NCI-H2196 treated with DMSO at 0.1 percent for 48 hours (cell line): Measurements from ENCODE around the gene COX8A.
A peak's percentile ranks its signal among the peaks of the same experiment; 100 is the strongest.
"Not testable (repeated sequence)": the region's sequence is repeated elsewhere in the genome, so short reads cannot be mapped to it uniquely, and the experiment has no call there.

ENCODE experiments used
- DNase-seq: peaks from one replicate; lab custom pipeline; 2025; ENCODE audit not compliant: unreplicated experiment; lab: John Stamatoyannopoulos, UW

The COX8A gene, protein sequence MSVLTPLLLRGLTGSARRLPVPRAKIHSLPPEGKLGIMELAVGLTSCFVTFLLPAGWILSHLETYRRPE

DNA sequence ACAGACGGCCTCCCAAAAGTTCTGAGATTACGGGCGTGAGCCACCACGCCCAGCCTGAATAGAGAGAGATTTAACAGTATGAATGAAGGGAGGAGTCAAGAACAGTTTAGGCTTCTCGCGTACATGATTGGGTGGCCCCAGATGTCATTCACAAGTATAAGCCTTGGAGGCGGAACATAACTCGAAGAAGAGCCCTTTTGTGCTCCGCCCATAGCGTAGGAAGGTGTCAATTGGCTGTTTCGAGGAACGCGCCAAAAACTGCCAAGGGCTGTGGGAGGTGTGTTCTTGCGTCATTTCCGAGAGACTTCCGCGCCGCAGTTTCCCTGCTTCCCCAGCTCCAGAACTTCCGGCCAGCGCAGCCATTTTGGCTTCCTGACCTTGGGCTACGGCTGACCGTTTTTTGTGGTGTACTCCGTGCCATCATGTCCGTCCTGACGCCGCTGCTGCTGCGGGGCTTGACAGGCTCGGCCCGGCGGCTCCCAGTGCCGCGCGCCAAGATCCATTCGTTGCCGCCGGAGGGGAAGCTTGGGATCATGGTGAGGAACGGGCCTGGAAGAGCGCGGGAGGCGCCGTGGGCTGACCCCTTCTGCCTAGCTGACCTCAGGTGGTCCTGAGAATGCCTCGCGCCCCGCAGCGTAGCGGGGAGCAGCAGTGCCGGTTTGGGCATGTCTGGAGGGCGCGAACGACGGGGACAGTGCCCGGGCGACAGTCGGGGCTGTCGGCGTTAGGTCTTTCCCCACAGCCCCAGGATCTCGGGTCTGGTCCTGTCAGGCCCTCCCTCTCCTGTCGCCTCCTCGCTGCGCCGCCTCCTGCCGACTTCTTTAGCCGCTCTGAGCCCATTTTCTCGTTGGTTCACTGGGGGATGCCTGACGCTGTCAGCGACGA, at the start of gene COX8A:
Gene COX8A (plus strand): TSS at position 362 of the 885 bp plus-strand sequence. CDS start 61 bp downstream, at position 423.
- DNase-seq: peak; percentile 98

DNA sequence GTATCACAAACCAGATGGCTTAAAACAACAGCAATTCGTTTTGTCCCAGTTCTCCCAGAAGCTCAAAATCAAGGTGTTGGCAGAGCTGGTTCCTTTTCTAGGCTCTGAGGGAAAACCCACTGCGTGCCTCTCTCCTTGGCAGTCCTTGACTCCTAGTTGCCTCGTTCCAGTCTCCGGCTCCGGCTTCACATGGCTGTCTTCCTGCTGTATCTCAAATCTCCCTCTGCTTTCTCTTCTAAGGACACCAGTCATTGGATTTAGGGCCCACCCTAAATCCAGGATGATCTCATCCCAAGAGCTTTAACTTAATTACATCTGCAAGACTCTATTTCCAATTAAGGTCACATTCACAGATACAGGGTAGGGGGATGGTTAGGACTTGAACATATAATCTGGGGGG, 44.8 kb upstream of the COX8A start:
- DNase-seq: no peak

DNA sequence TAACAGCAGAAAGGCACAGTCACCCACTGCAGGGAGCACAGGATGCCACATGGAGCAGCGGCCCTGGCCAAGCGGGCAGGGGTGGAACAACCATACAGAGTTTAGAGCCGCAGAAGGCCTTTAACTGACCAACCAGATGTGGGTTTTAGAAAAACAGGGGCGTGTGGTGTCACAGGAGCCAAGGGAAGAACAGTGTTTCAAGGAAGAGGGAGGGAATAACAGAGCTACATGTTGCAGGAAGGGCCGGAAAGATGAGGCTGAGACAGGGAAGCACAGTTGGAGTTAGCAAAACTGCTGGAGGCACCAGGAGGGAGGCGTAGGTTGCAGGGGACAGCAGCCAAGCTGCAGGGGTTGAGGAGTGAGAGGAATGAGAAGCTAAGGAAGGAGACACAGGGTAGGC, 43.4 kb upstream of the COX8A start:
- no peak for DNase-seq

DNA sequence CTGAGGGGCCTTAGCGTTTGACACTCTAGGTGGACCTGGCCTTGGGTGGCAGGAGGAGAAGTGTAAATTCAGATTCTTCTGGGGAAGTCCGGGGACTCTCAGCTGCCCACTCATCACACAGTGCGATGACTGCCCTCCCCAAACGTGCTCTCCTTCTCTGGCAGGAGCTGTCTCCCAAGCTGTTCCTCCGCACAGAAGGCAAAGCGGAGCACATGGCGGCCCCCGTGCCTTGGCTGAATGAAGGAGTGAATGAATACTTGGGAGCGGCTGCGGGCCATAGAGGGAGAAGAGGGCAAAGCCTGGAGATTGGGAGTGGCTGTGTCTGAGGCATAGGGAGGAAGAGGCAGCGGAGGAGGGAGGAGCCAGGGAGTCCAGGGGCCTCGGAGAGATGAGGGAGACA, 42.5 kb upstream of the COX8A start:
- DNase-seq: no peak

DNA sequence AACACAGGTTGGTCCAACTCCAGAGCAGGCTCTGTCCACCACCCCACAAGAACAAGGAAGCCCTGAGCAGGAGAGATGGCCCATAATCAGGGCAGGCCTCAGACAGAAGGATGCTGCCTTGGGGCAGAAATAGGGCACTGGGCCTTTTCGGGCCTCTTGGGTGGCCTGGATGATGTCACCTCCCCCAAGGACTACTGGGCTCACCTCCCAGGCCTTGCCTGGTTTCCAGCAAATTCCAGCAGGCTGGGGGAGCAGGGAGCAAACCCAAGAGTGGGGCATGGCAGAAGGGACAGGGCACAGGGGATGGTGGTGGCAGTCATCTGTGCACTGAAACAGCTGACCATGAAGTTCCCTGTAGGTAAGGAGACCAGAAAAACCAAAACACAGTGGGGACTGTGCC, 41.0 kb upstream of the COX8A start:
- no peak for DNase-seq

DNA sequence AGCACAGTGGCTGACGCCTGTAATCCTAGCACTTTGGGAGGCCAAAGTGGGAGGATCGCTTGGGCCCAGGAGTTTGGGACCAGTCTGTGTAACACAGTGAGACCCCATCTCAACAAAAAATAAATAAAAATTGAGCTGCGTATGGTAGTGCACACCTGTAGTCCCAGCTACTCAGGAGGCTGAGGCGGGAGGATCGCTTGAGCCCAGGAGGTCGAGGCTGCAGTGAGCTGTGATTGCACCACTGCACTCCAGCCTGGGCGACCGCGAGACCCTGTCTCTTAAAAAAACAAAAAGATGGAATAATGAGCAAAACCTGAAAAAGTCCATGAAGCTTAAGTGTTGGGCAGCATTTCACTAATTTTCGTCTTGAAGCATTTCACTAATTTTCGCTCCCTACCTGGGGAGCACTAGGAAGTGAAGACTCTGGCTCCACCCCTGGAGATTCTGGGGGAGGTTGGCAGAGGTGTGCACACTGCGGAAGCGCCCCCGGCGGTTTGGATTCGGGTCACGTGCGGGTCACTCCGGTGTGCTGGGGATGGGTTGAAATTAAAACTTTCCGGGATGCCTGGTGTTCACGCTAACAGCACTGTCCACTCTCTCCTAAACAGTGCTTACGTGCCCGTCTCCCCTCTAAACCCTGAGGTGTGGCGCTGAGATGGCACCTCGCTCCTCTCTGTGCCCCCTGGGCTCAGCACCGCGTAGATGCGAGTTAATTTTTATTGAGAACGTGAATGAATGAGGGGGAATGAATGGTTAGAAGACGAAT, 36.5 kb upstream of the COX8A start:
- peak; percentile 37 for DNase-seq

DNA sequence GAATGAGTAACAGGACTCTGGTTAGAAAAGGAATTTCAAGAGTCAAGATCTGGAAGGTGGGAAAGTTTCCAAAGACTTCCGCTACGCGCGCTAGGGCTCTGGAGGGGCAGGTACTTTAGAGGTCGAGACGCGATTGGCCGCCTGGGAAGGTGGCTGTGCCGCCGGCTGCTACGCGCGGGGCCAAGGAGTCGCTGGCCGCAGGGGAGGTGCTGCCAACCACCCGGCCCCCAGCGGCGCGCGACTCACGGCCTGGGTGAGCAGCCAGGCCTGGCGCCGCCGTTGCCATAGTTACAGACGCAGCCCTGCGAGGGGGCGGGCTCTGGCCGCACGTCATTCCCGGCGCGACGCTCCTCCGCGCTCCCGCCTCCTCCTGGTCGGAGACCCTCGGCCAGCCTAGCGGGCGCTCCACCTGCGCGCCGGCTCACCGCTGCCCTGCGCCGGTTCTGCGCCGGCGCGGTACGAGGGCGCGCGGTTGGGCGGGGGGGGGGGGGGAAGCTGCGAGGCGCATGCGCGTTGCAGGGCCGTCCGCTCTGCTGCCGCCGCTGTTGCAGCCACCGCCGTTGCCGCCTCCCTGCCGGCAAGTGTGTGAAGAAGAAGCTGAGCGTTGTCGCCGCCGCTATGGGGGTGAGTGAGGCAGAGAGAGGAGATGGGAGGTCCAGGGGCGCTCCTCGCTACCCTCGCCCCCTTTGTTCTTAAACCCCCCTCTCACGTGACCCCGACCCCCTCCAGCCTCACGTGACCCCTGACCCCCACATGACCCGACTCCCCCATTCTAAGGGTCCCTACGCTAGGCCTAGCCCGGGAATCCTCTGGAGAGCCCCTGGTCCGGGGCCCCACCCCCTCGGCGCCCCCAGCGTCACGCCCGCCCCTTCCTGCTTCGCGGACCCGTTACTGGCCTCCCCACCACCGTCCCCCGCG, 35.7 kb upstream of the COX8A start, which contains the start of gene NAA40:
Gene NAA40 (plus strand): TSS at position 524 of the 918 bp plus-strand sequence. CDS start 95 bp downstream, at position 619.
- peak; percentile 97 for DNase-seq

DNA sequence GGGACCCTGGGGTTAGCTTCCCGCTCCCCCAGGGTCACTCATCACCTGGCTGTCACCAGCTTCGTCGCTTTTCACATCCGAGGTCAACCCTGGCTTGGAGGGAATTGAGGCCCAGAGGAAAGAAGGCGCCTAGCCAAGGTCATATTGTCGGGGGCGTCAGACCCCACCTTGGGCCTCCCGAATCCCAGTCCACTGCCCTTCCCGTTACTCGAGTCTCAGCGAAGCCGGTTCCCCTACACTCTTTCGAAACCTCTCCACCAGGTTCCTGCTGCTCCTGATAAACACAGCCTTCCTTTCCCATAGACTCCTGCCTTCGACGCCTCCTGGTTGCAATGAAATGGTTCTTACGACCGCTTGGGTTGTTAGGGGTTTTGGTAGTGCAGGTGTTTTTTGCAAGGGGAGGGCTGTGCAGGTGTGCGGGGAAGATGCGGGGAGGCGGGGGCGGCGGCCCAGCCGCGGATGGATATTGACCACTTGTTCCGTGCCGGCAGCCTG, 35.0 kb upstream of the COX8A start:
- DNase-seq: no peak

DNA sequence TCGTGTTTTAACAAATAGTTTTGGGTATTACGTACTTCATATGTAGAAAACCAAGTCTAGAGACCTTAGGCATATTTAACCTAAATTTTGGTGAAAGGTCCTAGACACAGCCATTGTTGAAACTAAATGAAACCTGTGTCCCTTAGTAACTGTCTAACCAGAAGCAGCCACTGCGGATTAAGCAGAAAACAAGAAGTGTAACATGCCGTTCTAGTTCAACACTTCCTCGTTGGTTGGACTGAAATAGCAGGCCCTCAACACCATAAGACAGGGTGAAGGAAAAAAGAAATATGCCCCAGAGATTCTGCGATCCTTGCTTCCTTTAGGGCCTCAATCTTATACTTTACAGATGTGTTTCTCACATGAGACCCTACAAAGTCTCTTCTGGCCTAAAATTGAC, 33.6 kb upstream of the COX8A start:
- DNase-seq: no peak

DNA sequence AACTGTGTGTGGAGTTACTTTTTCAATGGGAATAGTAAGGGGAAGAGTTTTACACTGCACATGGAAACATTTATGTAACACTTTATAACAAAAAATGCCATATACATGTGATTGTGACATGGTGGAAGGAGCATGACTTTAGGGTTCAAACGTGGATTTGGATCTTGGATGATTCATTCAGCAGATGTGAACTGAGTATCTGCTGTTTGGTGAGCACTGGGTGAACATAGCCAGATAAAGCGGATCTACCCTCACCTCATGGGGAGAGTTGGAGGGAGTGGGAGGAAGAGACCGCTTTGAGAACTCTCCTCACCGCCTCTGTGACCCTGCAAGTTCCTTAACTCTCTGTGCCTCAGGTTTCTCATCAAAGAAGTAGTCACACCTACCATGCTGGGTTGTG, 32.5 kb upstream of the COX8A start:
- DNase-seq: no peak

DNA sequence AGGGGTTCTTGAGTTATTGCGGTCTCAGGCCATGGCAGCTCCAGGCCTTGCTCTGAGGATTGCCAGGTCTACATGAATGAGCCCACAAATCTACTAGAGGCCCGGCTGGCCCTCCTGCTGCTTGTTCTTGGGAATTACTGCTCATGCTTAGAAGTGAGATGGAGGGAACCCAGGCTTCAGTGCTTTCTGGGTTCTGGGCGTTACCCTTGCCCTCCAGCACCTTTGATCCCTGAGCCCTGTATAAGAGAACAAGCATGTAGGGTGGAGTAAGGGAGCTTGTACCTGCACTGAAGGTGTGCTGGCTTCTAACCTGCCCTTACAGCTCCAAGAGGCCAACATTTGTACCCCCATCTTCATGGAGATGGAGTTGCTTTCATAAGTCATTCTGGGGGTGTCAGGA, 31.6 kb upstream of the COX8A start:
- DNase-seq: no peak

DNA sequence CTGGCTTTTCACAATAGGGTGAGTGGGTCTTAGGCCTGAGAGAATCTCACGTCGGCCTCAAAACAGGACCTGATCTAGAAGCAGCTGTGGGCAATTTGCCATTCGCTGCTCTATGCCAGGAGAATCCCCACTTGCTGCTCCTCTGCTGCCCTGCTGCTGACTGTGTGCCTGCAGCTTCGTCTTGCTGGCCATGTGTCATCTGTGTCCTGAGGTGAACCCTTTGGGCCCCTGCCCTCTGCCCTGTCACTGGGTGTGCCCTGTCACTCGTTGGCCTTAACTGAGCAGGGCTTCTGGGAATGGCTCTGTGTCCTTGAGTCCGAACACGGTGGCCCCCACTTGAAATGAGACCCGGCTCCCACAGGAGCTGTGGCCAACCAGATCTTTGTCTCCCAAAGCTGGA, 29.4 kb upstream of the COX8A start:
- DNase-seq: no peak

DNA sequence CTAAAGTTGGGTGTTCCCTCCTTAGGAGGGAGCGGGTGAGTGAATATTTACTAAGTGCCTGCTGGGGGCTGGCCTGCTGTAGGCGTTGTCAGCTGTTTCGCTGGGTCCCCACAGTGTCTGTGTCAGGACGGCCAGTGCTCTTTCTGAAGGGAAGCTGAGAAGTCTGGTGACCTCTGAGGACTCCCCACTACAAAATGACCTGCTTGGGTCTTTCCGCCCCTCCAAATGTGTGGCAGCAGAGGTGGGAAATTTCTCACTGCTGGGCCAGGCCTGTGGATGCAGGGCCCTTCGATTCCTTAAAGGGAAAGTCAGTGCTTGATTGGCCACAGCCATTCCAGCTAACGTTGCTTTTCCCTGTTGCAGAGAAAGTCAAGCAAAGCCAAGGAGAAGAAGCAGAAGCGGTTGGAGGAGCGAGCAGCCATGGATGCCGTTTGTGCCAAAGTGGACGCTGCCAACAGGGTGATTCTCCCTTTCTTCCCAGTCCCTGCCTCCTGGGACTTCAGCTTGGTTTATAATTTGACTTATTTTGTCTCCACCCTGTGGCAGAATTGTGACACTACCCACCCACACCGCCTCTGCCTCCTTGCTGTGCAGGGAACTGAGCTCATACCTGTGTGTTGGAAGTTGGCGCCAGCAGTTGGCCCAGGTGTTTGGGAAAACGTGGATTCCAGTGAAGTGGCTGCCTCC, 28.8 kb upstream of the COX8A start:
- DNase-seq: peak; percentile 83

DNA sequence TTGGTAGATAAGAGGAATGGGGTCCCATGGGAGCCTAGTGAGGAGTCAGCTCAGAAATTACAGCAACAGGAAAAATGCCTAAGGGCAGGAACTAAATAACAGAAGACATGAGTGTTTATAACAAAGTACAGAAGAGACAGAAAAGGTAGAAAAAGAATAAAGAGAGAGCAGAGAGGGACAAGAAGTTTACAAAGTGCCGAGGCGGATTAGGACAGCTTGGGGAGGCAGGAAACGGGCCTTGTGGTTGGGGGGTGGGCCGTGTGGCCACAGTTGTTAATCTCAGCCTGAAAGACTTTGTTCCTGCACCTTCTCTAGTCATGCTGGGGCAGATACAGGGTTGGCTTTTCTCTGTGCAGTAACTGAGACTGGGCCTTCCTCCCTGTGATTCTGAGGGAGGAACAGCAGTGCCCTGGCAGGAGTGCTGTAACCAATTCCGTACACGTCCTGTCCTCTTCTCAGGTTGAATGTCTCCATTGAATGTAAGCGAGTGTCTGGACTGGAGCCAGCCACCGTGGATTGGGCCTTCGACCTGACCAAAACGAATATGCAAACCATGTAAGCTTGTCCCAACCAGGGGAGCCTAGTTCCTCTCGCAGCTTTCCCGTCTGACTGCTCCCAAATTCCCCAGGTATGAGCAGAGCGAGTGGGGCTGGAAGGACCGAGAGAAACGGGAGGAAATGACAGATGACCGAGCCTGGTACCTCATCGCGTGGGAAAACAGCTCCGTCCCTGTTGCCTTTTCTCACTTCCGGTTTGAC, 22.5 kb upstream of the COX8A start:
- no peak for DNase-seq

DNA sequence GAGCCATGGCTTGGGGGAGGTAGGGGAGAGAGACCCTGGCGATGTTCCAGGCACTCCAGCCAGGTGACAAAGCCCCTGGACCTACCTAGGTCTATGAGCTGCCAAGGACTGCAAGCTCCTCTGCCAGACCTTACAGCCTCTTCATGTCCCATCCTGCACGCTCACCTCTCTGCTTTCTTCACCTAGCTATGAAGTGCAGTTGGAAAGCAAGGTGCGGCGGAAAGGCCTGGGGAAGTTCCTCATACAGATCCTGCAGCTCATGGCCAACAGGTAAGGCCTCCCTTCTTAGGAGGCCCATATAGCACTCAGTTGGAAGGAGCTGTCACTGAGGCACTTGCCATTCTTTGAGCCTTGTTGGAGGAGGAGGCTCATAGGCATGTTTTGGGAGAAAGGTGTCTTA, 21.9 kb upstream of the COX8A start:
- DNase-seq: no peak

DNA sequence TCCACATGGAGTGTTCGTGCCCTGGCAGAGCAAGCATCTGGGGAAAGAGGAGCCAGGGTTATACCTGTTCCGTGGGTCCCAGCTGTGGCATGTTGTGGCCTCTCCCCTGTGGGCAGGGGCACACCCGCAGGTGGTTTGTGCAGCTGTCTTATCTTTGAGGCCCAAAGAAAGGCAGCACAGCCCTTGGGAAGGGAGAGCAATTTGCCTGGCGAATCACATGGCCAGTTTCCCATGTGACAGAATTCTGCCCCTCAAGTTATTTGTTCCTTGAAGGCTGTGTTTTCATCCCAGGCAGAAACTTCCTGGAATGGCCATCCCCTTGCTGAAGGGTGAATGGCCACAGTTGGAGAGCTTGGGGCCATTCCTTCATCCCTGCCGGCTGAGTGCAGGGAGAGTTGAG, 16.4 kb upstream of the COX8A start:
- no peak for DNase-seq

DNA sequence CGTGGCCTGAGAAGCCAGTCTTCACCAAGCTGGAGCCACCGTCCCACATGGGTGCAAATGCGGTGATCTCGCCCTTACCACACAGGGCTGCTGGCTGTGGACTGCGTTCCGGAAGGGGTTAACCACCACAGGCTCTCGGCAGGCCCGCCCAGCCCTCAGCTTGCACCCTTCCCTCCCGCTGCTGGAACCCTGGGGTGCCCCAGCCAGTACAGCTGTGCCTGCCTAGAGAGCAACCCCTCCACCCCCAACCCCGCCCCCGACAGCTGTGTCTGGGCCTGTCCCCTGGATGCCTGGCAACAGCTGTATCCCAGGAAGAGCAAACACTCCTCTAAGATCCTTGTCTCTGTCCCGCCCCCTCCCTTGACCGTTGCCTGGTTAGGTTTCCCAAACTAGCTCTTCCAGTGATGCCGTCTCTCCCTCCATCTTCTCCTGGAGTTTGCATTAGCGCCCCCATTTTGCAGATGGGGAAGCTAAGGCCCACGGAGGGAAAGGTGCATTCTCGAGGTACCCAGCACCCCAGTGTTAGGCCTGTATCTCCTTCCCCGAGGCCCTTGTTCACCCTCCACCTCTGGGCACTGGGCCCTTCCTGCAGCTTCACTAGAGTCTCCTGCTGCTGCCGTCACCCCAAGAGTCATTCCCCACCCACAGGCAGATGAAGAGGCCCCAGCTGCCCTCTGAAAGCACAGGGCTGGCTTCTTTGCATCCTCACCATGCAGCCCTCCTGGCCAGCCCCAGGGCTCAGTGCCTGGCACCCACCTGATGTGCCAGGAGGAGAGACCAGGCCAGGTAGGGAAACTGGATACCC, 12.6 kb upstream of the COX8A start:
- peak; percentile 84 for DNase-seq

DNA sequence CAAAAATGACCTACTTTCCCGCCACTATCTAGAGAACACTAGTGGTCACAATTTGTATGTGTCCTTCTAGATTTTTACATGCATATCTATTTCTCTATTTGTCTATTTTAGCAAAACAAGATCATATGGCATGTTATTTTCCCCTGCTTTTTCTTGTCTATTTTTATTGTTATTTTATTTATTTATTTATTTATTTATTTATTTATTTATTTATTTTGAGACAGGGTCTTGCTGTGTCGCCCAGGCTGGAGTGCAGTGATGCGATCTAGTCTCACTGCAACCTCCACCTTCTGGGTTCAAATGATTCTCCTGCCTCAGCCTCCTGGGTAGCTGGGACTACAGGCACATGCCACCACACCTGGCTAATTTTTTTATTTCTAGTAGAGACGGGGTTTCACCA, 10.5 kb upstream of the COX8A start:
- not testable (repeated sequence) for DNase-seq

DNA sequence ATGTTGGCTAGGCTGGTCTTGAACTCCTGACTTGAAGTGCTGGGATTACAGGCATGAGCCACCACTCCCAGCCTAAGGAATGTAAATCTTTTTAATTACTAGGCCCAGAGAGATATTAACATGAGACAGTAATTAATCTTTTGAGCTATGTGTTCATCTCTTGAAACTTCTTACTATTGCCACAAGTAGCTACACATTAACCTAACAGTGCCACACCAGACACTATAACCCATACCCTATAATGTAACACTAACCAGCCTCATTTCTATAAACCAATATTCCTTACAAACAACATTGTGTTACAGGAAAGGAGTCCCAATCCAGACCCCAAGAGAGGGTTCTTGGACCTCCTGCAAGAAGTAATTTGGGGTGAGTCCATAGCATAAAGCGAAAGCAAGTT, 8.0 kb upstream of the COX8A start:
- DNase-seq: no peak
